PC-3 (cell line): ENCODE data around the gene KCNH6. TPM values are rescaled to one million over a fixed set of nuclear protein-coding genes. Genes with fewer than 3 reads are reported as not detected.

Experiments
- ATAC-seq: fragments of 200-7000 bp; cut with Tn5 transposase; 2 replicates; pipeline ENCODE4 v1.9.1; 2020; ENCODE audit warnings: mild to moderate bottlenecking, moderate library complexity
- BruUV-seq: library from RNA; stranded (reverse); fragments of 400-500 nt; replicated peaks from 2 replicates; lab custom pipeline; 2021; lab: Mats Ljungman, UMichigan
- CTCF ChIA-PET: fragments of 300-600 bp; sonication (Branson Sonifier 250); formaldehyde crosslinking; loops from one replicate; lab custom pipeline; 2022; ENCODE audit warnings: antibody characterized with exemption; lab: Charles Lee
- POLR2A ChIA-PET: fragments of 300-600 bp; sonication (Branson Sonifier 250); formaldehyde crosslinking; loops from one replicate; lab custom pipeline; 2022; ENCODE audit warnings: antibody characterized with exemption; ENCODE audit not compliant: unreplicated experiment; lab: Charles Lee
- DNase-seq: peaks from one replicate; pipeline ENCODE4 v3.0.0-alpha.2; 2015
- H2AFZ ChIP-seq: fragments of 300-600 bp; sonication (generic); 2 replicates; pipeline ENCODE4 v1.6.0; 2016; ENCODE audit warnings: antibody characterized with exemption, low read length
- H3F3A ChIP-seq: fragments of 300-600 bp; sonication (generic); one replicate; pipeline ENCODE4 v1.6.0; 2017; ENCODE audit warnings: antibody characterized with exemption, low read length, control low read depth, mild to moderate bottlenecking; ENCODE audit not compliant: unreplicated experiment
- H3K27ac ChIP-seq: fragments of 300-600 bp; sonication (generic); 2 replicates; pipeline ENCODE4 v1.5.1; 2016; ENCODE audit warnings: mild to moderate bottlenecking, low read length
- H3K27me3 ChIP-seq: fragments of 300-600 bp; sonication (generic); 2 replicates; pipeline ENCODE4 v1.6.1; 2016; ENCODE audit warnings: low read length, mixed read lengths
- H3K36me3 ChIP-seq: fragments of 300-600 bp; sonication (generic); 2 replicates; pipeline ENCODE4 v1.6.1; 2016; ENCODE audit warnings: low read depth, mixed run types, low read length, mixed read lengths
- H3K4me1 ChIP-seq: fragments of 300-600 bp; sonication (generic); 2 replicates; pipeline ENCODE4 v1.5.1; 2016; ENCODE audit warnings: low read length; ENCODE audit not compliant: insufficient read depth
- H3K4me2 ChIP-seq: fragments of 300-600 bp; sonication (generic); 2 replicates; pipeline ENCODE4 v1.6.0; 2016; ENCODE audit warnings: low read length
- H3K4me3 ChIP-seq: fragments of 300-600 bp; sonication (generic); 2 replicates; pipeline ENCODE4 v1.5.1; 2016; ENCODE audit warnings: mild to moderate bottlenecking, low read length, mixed read lengths
- H3K79me2 ChIP-seq: fragments of 300-600 bp; sonication (generic); 2 replicates; pipeline ENCODE4 v1.6.1; 2017; ENCODE audit warnings: low read length, mixed read lengths
- H3K9ac ChIP-seq: fragments of 300-600 bp; sonication (generic); 2 replicates; pipeline ENCODE4 v1.6.0; 2016; ENCODE audit warnings: mild to moderate bottlenecking, low read length
- H3K9me2 ChIP-seq: fragments of 300-600 bp; sonication (generic); replicated peaks from 2 replicates; pipeline ENCODE4 v1.6.1; 2016; ENCODE audit warnings: mixed run types, low read length, mixed read lengths
- H3K9me3 ChIP-seq: fragments of 300-600 bp; sonication (generic); 2 replicates; pipeline ENCODE4 v1.6.1; 2016; ENCODE audit warnings: low read length, mixed read lengths
- H4K20me1 ChIP-seq: fragments of 300-600 bp; sonication (generic); 2 replicates; pipeline ENCODE4 v1.6.1; 2016; ENCODE audit warnings: low read length, mixed read lengths
- EZH2 ChIP-seq: fragments of 300-600 bp; sonication (generic); IDR thresholded peaks from one replicate; pipeline ENCODE4 v1.6.1; 2017; ENCODE audit warnings: antibody characterized with exemption, mild to moderate bottlenecking, low read length; ENCODE audit not compliant: unreplicated experiment
- EZH2phosphoT487 ChIP-seq: fragments of 300-600 bp; sonication (generic); IDR thresholded peaks from 2 replicates; pipeline ENCODE4 v1.6.1; 2018; ENCODE audit warnings: mild to moderate bottlenecking, antibody characterized with exemption, low read length, borderline replicate concordance
- intact Hi-C: fragments of 100-400 bp; cut with micrococcal nuclease; formaldehyde crosslinking; loops from 2 replicates; pipeline ENCODE4 v1.9.0; 2023
- total RNA-seq: library from RNA; depleted of rRNA; stranded (reverse); fragments of >200 nt; gene quantifications from 2 replicates; pipeline ENCODE4 v1.2.3, GENCODE V29; 2014
- TF ChIP-seq, protein P1 (sequence below): fragments of 300-600 bp; sonication (generic); conservative IDR thresholded peaks from 2 replicates; pipeline ENCODE4 v1.5.1; 2017; ENCODE audit warnings: antibody characterized with exemption, low read depth, mild to moderate bottlenecking, low read length

Gene KCNH6
- total RNA-seq, 1 experiment from 2014 or later = not detected

DNA sequence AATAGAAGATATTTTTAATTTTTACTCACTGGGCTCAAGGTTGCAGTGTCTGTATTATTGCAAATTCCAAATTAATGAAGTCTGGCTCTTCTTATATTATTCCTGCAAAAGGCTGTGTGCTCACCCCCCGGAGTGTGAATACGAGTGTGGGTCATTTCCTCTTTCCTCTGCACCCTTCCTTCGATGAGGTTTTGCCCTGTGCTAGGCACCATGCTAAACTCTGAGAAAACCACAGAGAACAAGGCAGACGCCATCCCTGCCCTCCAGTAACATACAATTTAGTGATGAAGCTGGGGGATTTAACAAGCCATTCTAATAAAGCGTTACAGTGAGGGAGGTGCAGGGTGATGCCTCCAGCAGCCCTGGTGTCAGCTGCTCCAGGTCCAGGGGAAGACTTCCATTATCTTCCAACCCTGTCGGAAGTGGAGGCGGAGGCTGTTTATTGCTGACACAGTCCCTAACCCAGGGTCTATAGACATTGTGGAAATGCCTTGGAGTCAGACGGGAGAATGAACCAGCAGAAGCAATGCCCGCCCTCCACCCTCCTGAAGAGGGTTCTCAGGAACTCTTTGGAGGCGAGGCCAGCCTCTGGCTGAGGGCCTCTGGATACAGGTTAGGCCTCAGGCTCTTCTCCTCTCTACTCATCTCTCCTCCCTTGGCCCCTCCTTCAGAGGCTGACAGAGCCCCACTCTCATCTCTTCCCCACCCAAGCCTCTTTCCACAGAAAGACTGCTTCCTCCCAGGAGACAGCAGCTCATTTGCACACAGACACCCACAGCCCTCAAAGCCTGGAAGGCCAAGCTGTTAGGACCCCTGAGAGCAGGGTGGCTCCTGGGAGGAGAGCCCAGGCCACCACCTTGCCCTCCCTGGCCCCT, 48.3 kb upstream of the KCNH6 start:
- intact Hi-C loops = no loop called here
- CTCF ChIA-PET = no interaction called here

DNA sequence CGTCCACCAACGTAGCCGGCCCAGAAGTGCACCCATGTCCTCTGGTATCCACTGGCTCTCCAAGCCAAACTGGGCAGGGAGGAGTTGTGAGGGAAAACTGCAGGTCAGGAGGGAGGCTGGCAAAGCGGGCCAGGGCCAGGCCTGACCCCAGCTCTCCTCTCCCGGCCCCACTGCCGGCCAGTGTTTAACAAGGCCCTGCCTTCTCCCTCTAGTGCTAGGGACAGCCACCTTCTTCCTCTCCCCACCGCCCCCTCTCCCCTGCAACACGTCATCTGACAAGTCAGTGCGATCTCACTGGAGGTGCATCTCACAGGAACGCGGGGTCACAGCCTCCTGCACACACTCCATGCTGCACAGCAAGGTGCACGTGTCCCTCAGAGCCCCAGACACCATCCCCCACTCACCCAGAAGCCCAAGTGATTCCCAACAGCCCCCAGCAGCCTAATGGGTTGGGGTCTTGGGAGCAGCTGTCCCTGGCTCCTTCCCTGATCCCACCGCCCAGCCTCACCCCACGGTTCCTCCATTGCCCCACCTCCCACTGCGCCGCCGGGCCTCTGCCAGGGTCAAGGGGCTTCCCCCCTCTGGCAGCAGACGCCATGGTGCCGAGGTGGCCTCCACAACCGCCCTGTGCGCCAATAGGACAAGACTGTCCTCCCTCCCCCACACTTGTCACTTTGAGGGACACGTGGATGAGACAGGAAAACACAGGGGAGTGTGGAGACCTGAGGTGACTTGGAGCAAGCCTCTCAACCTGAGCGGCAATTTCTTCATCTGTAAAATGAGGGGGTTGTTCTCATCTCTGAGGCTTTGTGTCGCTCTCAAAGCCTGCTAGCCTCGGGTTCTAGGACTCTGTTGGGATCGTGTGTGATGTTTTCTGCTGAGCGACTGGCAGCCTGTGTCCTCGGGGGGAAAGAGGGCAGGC, 47.4 kb upstream of the KCNH6 start:
- H3K79me2 ChIP-seq = no peaks in the 10 kb centered on the region
- CTCF ChIA-PET = interaction anchor here (1.6 kb wide), 1 partner anchor 50 kb away, joined by 11 read pairs; no protein-coding TSS in a partner anchor
- no peak overlapping the region for H3K4me3 ChIP-seq
- peaks cover 20% of the 10 kb centered on the region for H3K4me1 ChIP-seq
- TF ChIP-seq EZH2 (no peak), EZH2phosphoT487 (no peak)
- TF ChIP-seq, protein P1, sequence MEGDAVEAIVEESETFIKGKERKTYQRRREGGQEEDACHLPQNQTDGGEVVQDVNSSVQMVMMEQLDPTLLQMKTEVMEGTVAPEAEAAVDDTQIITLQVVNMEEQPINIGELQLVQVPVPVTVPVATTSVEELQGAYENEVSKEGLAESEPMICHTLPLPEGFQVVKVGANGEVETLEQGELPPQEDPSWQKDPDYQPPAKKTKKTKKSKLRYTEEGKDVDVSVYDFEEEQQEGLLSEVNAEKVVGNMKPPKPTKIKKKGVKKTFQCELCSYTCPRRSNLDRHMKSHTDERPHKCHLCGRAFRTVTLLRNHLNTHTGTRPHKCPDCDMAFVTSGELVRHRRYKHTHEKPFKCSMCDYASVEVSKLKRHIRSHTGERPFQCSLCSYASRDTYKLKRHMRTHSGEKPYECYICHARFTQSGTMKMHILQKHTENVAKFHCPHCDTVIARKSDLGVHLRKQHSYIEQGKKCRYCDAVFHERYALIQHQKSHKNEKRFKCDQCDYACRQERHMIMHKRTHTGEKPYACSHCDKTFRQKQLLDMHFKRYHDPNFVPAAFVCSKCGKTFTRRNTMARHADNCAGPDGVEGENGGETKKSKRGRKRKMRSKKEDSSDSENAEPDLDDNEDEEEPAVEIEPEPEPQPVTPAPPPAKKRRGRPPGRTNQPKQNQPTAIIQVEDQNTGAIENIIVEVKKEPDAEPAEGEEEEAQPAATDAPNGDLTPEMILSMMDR = no peak
- peak overlapping the region; percentile 87; the same call in 1 of the 2 replicates for H3K4me2 ChIP-seq
- no peaks in the 10 kb centered on the region for H4K20me1 ChIP-seq
- H3K9ac ChIP-seq = no peak overlapping the region
- no peak for ATAC-seq
- BruUV-seq = no TSS peak
- H3K9me2 ChIP-seq = no peaks in the 10 kb centered on the region
- no peaks in the 10 kb centered on the region for H3K9me3 ChIP-seq
- H3K27ac ChIP-seq = no peak overlapping the region
- H2AFZ ChIP-seq = no peak overlapping the region
- H3K36me3 ChIP-seq = no peaks in the 10 kb centered on the region
- POLR2A ChIA-PET = no interaction called here
- intact Hi-C loops = no loop called here
- no peak for DNase-seq
- no peaks in the 10 kb centered on the region for H3F3A ChIP-seq
- H3K27me3 ChIP-seq = no peaks in the 10 kb centered on the region

More for the DNA sequence above, 48.3 kb upstream of the KCNH6 start:
- ATAC-seq = no peak
- Histone ChIP-seq H4K20me1 (no peaks in the 10 kb centered on the region), H3K4me3 (no peak overlapping the region), H2AFZ (no peak overlapping the region), H3K4me1 (peaks cover 20% of the 10 kb centered on the region), H3K79me2 (no peaks in the 10 kb centered on the region), H3K36me3 (no peaks in the 10 kb centered on the region), H3K9me3 (no peaks in the 10 kb centered on the region), H3K4me2 (no peak overlapping the region), H3F3A (no peaks in the 10 kb centered on the region), H3K9me2 (no peaks in the 10 kb centered on the region), H3K27ac (no peak overlapping the region), H3K27me3 (no peaks in the 10 kb centered on the region), H3K9ac (no peak overlapping the region)
- no TSS peak for BruUV-seq
- DNase-seq = no peak
- POLR2A ChIA-PET = no interaction called here
- TF ChIP-seq EZH2phosphoT487 = no peak
- TF ChIP-seq, protein P1 = no peak
- TF ChIP-seq EZH2 = no peak
